ENCODE data around the gene LPXN.
A peak's percentile ranks its signal among the peaks of the same experiment; 100 is the strongest.

The LPXN gene

GRCh38 chr11:58596621-58597020 is 21.0 kb upstream of the LPXN start:
- Mint-ChIP-seq H3K9me3 (no peaks in the 10 kb centered on the region), H3K4me3 (no peak overlapping the region), H3K27ac (peak overlapping the region; percentile 33 to 70), H3K4me1 (ENCODE audit: low read depth in 2 of 2) (peaks cover 44 to 75% of the 10 kb centered on the region in 2 donors), H3K27me3 (no peaks in the 10 kb centered on the region), H3K36me3 (ENCODE audit: insufficient read depth) (peaks cover 13% of the 10 kb centered on the region)
- ATAC-seq (replicated peaks) (no peak), DNase-seq (no peak)

- H3K27me3 Mint-ChIP-seq: no peaks in the 10 kb centered on the region
- H3K9me3 Mint-ChIP-seq: no peaks in the 10 kb centered on the region
- no peak overlapping the region for H3K4me3 Mint-ChIP-seq
- DNase-seq (no peak), ATAC-seq (replicated peaks) (no peak)
- H3K36me3 Mint-ChIP-seq (ENCODE audit: insufficient read depth): peaks cover 9% of the 10 kb centered on the region
- peaks cover 36 to 65% of the 10 kb centered on the region in 2 donors for H3K4me1 Mint-ChIP-seq (ENCODE audit: low read depth in 2 of 2)
- no peak overlapping the region for H3K27ac Mint-ChIP-seq
Observed at GRCh38 chr11:58594826-58595225, 19.2 kb upstream of the LPXN start.

- Mint-ChIP-seq H3K4me3 (no peak overlapping the region), H3K27ac (no peak overlapping the region), H3K4me1 (ENCODE audit: low read depth in 2 of 2) (peaks cover 27 to 53% of the 10 kb centered on the region in 2 donors), H3K9me3 (no peaks in the 10 kb centered on the region), H3K27me3 (no peaks in the 10 kb centered on the region), H3K36me3 (ENCODE audit: insufficient read depth) (peaks cover 15% of the 10 kb centered on the region)
- ATAC-seq (replicated peaks) (no peak), DNase-seq (no peak)
Observed at GRCh38 chr11:58592760-58593472, 17.3 kb upstream of the LPXN start.

- no peak for ATAC-seq (replicated peaks)
- H3K9me3 Mint-ChIP-seq: no peaks in the 10 kb centered on the region
- peaks cover 15% of the 10 kb centered on the region for H3K36me3 Mint-ChIP-seq (ENCODE audit: insufficient read depth)
- DNase-seq: no peak
- no peaks in the 10 kb centered on the region for H3K27me3 Mint-ChIP-seq
- no peak overlapping the region for H3K4me3 Mint-ChIP-seq
- H3K27ac Mint-ChIP-seq: no peak overlapping the region
- H3K4me1 Mint-ChIP-seq (ENCODE audit: low read depth in 2 of 2): peaks cover 26 to 43% of the 10 kb centered on the region in 2 donors
Observed at GRCh38 chr11:58591659-58592058, 16.0 kb upstream of the LPXN start.

GRCh38 chr11:58586998-58587397 is 11.3 kb upstream of the LPXN start:
- Mint-ChIP-seq H3K27me3 (no peaks in the 10 kb centered on the region), H3K27ac (no peak overlapping the region), H3K4me3 (no peak overlapping the region), H3K9me3 (no peaks in the 10 kb centered on the region), H3K36me3 (ENCODE audit: insufficient read depth) (peaks cover 10% of the 10 kb centered on the region), H3K4me1 (ENCODE audit: low read depth in 2 of 2) (peaks cover 12 to 35% of the 10 kb centered on the region in 2 donors)
- no peak for ATAC-seq (replicated peaks)
- DNase-seq: no peak

GRCh38 chr11:58582437-58582836 is 6.8 kb upstream of the LPXN start:
- peaks cover 29 to 50% of the 10 kb centered on the region in 2 donors for H3K4me1 Mint-ChIP-seq (ENCODE audit: low read depth in 2 of 2)
- no peaks in the 10 kb centered on the region for H3K27me3 Mint-ChIP-seq
- DNase-seq: no peak
- no peaks in the 10 kb centered on the region for H3K9me3 Mint-ChIP-seq
- H3K27ac Mint-ChIP-seq: no peak overlapping the region
- peaks cover 38% of the 10 kb centered on the region for H3K36me3 Mint-ChIP-seq (ENCODE audit: insufficient read depth)
- peak overlapping the region in 1 of 2 donors; percentile 92 for H3K4me3 Mint-ChIP-seq
- ATAC-seq (replicated peaks): no peak

- H3K9me3 Mint-ChIP-seq: no peaks in the 10 kb centered on the region
- no peak for DNase-seq
- no peaks in the 10 kb centered on the region for H3K27me3 Mint-ChIP-seq
- peak overlapping the region; percentile 90 to 92 for H3K4me3 Mint-ChIP-seq
- H3K36me3 Mint-ChIP-seq (ENCODE audit: insufficient read depth): peaks cover 48% of the 10 kb centered on the region
- ATAC-seq (replicated peaks): no peak
- H3K4me1 Mint-ChIP-seq (ENCODE audit: low read depth in 2 of 2): peaks cover 39 to 50% of the 10 kb centered on the region in 2 donors
- H3K27ac Mint-ChIP-seq: peak overlapping the region; percentile 100
Observed at GRCh38 chr11:58580311-58580710, 4.7 kb upstream of the LPXN start.

- DNase-seq (peak; percentile 89 to 92 (median 90)), ATAC-seq (replicated peaks) (peak; percentile 46)
- Mint-ChIP-seq H3K4me1 (ENCODE audit: low read depth in 2 of 2) (peaks cover 45 to 58% of the 10 kb centered on the region in 2 donors), H3K9me3 (no peaks in the 10 kb centered on the region), H3K4me3 (peak overlapping the region; percentile 90 to 92), H3K27me3 (no peaks in the 10 kb centered on the region), H3K27ac (peak overlapping the region; percentile 100), H3K36me3 (ENCODE audit: insufficient read depth) (peaks cover 53% of the 10 kb centered on the region)
Observed at GRCh38 chr11:58579192-58580129, 3.8 kb upstream of the LPXN start.

DNA sequence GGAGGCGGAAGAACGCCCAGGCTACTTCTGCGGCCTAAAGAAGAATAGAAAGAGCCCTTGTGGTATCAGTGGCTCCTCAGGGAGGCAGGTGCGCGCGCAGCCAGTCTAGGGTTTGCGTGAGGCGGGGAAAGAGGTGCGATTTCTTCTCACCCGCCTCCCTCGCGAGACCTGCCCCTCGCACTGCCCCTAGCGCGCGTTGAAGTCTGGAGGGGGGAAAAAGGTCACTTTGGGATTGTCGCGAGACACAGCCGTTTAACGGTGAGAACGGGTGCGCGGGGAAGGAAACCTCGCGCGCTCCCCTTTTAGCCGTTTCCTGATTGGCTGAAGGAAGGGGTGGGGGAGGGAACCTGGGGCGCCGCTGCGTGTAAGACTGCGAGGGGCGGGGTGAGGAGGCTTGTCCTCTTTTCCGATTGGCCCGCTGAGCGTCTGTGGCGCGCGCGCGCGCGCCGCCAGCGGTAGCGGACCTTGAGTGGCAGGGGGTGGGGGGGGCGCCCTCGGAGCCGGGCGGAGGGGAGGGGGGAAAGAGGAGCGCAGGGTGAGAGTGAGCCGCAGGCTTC is 3.1 kb upstream of the LPXN start, which contains the start of gene ZFP91:
ZFP91 (plus strand) TSS at position 429 of the 557 bp plus-strand sequence. CDS start 219 bp downstream, outside the sequence.
- DNase-seq (peak; percentile 88 to 91 (median 88)), ATAC-seq (replicated peaks) (peak; percentile 53)
- Mint-ChIP-seq H3K4me3 (peak within 1 kb of the TSS; percentile 90 to 92), H3K27ac (peak within 1 kb of the TSS; percentile 100), H3K9me3 (no peaks in the 10 kb centered on the region), H3K4me1 (ENCODE audit: low read depth in 2 of 2) (peaks cover 45 to 62% of the 10 kb centered on the region in 2 donors), H3K27me3 (no peaks in the 10 kb centered on the region), H3K36me3 (ENCODE audit: insufficient read depth) (peaks cover 57% of the 10 kb centered on the region)

GRCh38 chr11:58578136-58578634 is 2.5 kb upstream of the LPXN start:
- Mint-ChIP-seq H3K27ac (peak overlapping the region; percentile 100), H3K9me3 (no peaks in the 10 kb centered on the region), H3K4me3 (peak overlapping the region; percentile 90 to 92), H3K27me3 (no peaks in the 10 kb centered on the region), H3K36me3 (ENCODE audit: insufficient read depth) (peaks cover 63% of the 10 kb centered on the region), H3K4me1 (ENCODE audit: low read depth in 2 of 2) (peaks cover 50 to 63% of the 10 kb centered on the region in 2 donors)
- ATAC-seq (replicated peaks): no peak
- peak; percentile 89 to 91 (median 90) for DNase-seq

- Mint-ChIP-seq H3K36me3 (ENCODE audit: insufficient read depth) (peaks cover 68% of the 10 kb centered on the region), H3K27ac (peak overlapping the region; percentile 100), H3K27me3 (no peaks in the 10 kb centered on the region), H3K4me3 (peak overlapping the region; percentile 90 to 92), H3K9me3 (no peaks in the 10 kb centered on the region), H3K4me1 (ENCODE audit: low read depth in 2 of 2) (peaks cover 50 to 59% of the 10 kb centered on the region in 2 donors)
- ATAC-seq (replicated peaks) (peak; percentile 47), DNase-seq (peak; percentile 73 to 79 (median 75))
Observed at GRCh38 chr11:58577555-58578135, 2.0 kb upstream of the LPXN start.

DNA sequence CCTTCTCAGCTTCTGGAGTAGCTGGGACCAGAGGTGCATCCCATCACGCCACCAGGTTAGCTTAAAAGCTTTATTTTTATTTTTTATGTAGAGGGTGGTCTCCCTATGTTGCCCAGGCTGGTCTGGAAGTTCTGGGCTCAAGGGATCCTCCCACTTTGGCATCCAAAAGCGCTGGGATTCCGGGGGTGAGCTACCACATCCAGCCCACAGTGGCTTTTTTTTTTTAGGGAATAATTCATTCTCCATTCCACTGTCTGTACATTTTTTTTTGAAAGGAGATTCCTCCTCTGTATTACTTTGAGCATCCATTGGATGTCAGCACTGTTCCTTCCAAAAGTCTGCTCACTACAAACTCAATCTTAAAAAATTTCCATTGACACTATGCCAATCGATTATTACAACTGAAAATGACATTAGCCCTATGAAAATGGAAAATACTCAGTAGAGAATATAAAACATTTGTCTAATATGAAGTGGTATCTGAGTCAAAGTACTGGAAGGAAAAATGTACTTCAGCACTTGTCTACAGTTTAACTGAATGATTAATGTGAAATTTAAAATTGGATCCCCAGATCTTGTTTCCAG is 1.3 kb upstream of the LPXN start:
- DNase-seq: no peak
- H3K36me3 Mint-ChIP-seq (ENCODE audit: insufficient read depth): peaks cover 69% of the 10 kb centered on the region
- H3K27ac Mint-ChIP-seq: peak overlapping the region; percentile 100
- no peak for ATAC-seq (replicated peaks)
- H3K4me1 Mint-ChIP-seq (ENCODE audit: low read depth in 2 of 2): peaks cover 52 to 58% of the 10 kb centered on the region in 2 donors
- no peaks in the 10 kb centered on the region for H3K27me3 Mint-ChIP-seq
- no peaks in the 10 kb centered on the region for H3K9me3 Mint-ChIP-seq
- H3K4me3 Mint-ChIP-seq: peak overlapping the region; percentile 90 to 92
